ENCODE measurements around the gene ZFP1.

- no peak for TF ChIP-seq POLR2AphosphoS5 (IDR thresholded peaks at IDR 0.05; ENCODE audit: low read depth, low read length)
- no peak for TF ChIP-seq POLR2A (IDR thresholded peaks at IDR 0.05; ENCODE audit: low read depth, low read length)
- TF ChIP-seq TAF1 (IDR thresholded peaks at IDR 0.05; ENCODE audit: low read depth, low read length): no peak
- TF ChIP-seq SPI1 (IDR thresholded peaks at IDR 0.05; ENCODE audit: low read depth, low read length): no peak
- TF ChIP-seq PAX5 (IDR thresholded peaks at IDR 0.05; ENCODE audit: insufficient read depth, low read length, severe bottlenecking): no peak
- no peak for TF ChIP-seq POU2F2 (IDR thresholded peaks at IDR 0.05; ENCODE audit: low read depth, low read length)
These were observed 49.8 kb downstream of the ZFP1 start for GRCh38 chr16:75198135-75198600.

Measured in GM12891 (cell line).